ENCODE measurements around the gene TBATA.

GRCh38 chr10:70806841-70807240 is 21.7 kb upstream of the TBATA start:
- no peak for TF ChIP-seq CTCF (IDR thresholded peaks at IDR 0.05 in 8 of 11, conservative IDR thresholded peaks at IDR 0.05 in 3 of 11)
- TF ChIP-seq POLR2A (IDR thresholded peaks at IDR 0.05): no peak

All from spleen (tissue), 7 donors.